ENCODE measurements around the gene SP4. TPM values are rescaled to one million over a fixed set of nuclear protein-coding genes. Genes with fewer than 3 reads are reported as not detected.

The SP4 gene
- total RNA-seq, 4 donors from 2014 or later: 2.6 to 7.3 (median 6.2) TPM

GRCh38 chr7:21547501-21547900, 119.6 kb downstream of the SP4 start:
- no peak overlapping the region for H3K27ac ChIP-seq
- TF ChIP-seq CTCF (IDR thresholded peaks at IDR 0.05) (no peak), POLR2AphosphoS5 (IDR thresholded peaks at IDR 0.05) (no peak), POLR2A (IDR thresholded peaks at IDR 0.05) (no peak)
- H3K4me3 ChIP-seq: no peak overlapping the region
- no peaks in the 10 kb centered on the region for H3K36me3 ChIP-seq
- 53 to 65% methylated on average over 3 of the region's 3 CpGs for WGBS, 2 donors (ENCODE audit: low coverage in 1 of 2)
- peaks cover 49% of the 10 kb centered on the region for H3K27me3 ChIP-seq
- in situ Hi-C loops (cut with MboI; ENCODE audit: low pct_ligation_motif_present in 1 of 4, low pct_unique_long_range_greater_than_20kb in 1 of 4, low sequenced_read_pairs in 3 of 4): no loop called here
- no peak for DNase-seq
- intact Hi-C loops (cut with DNase I; ENCODE audit: low total_unique reads): no loop called here
- peaks cover 0 to 20% (median 12%) of the 10 kb centered on the region in 4 donors for H3K4me1 ChIP-seq
- H3K9me3 ChIP-seq: no peaks in the 10 kb centered on the region

GRCh38 chr7:21548491-21548890, 120.6 kb downstream of the SP4 start:
- Histone ChIP-seq H3K9me3 (no peaks in the 10 kb centered on the region), H3K4me1 (peaks cover 0 to 10% (median 5%) of the 10 kb centered on the region in 4 donors), H3K27me3 (peaks cover 39% of the 10 kb centered on the region), H3K27ac (no peak overlapping the region), H3K36me3 (no peaks in the 10 kb centered on the region), H3K4me3 (no peak overlapping the region)
- TF ChIP-seq EP300 (IDR thresholded peaks at IDR 0.05; ENCODE audit: low read depth) (no peak), POLR2A (IDR thresholded peaks at IDR 0.05) (no peak)
- 81 to 84% methylated on average over 3 of the region's 3 CpGs for WGBS, 2 donors (ENCODE audit: low coverage in 1 of 2)
- DNase-seq: no peak
- intact Hi-C loops (cut with DNase I; ENCODE audit: low total_unique reads): no loop called here
- in situ Hi-C loops (cut with MboI; ENCODE audit: low pct_ligation_motif_present in 1 of 4, low pct_unique_long_range_greater_than_20kb in 1 of 4, low sequenced_read_pairs in 3 of 4): no loop called here

GRCh38 chr7:21550076-21550475, 122.2 kb downstream of the SP4 start:
- TF ChIP-seq POLR2A (IDR thresholded peaks at IDR 0.05): no peak
- no peak for TF ChIP-seq EP300 (IDR thresholded peaks at IDR 0.05; ENCODE audit: low read depth)
- no peak for TF ChIP-seq POLR2AphosphoS5 (IDR thresholded peaks at IDR 0.05)
- no peak for TF ChIP-seq CTCF (IDR thresholded peaks at IDR 0.05)
- intact Hi-C loops (cut with DNase I; ENCODE audit: low total_unique reads) (no loop called here), in situ Hi-C loops (cut with MboI; ENCODE audit: low pct_ligation_motif_present in 1 of 4, low pct_unique_long_range_greater_than_20kb in 1 of 4, low sequenced_read_pairs in 3 of 4) (no loop called here)
- no peak for DNase-seq
- H3K27ac ChIP-seq: no peak overlapping the region
- peaks cover 24% of the 10 kb centered on the region for H3K27me3 ChIP-seq
- no peak overlapping the region for H3K4me3 ChIP-seq
- H3K36me3 ChIP-seq: no peaks in the 10 kb centered on the region
- 81 to 85% methylated on average over 2 to 3 of the region's 3 CpGs for WGBS, 2 donors (ENCODE audit: low coverage in 1 of 2)
- H3K4me1 ChIP-seq: no peaks in the 10 kb centered on the region
- H3K9me3 ChIP-seq: no peaks in the 10 kb centered on the region

- Histone ChIP-seq H3K4me1 (no peaks in the 10 kb centered on the region), H3K4me3 (no peak overlapping the region), H3K27ac (no peak overlapping the region), H3K36me3 (no peaks in the 10 kb centered on the region), H3K27me3 (peaks cover 15% of the 10 kb centered on the region), H3K9me3 (no peaks in the 10 kb centered on the region)
- TF ChIP-seq POLR2A (IDR thresholded peaks at IDR 0.05) (no peak), EP300 (IDR thresholded peaks at IDR 0.05; ENCODE audit: low read depth) (no peak), CTCF (IDR thresholded peaks at IDR 0.05) (no peak), POLR2AphosphoS5 (IDR thresholded peaks at IDR 0.05) (no peak)
- DNase-seq: no peak
- WGBS, 2 donors (ENCODE audit: low coverage in 1 of 2): 61 to 62% methylated on average over 6 of the region's 6 CpGs
- in situ Hi-C loops (cut with MboI; ENCODE audit: low pct_ligation_motif_present in 1 of 4, low pct_unique_long_range_greater_than_20kb in 1 of 4, low sequenced_read_pairs in 3 of 4): no loop called here
- intact Hi-C loops (cut with DNase I; ENCODE audit: low total_unique reads): no loop called here
These were observed 123.1 kb downstream of the SP4 start for GRCh38 chr7:21550821-21551531.

GRCh38 chr7:21562385-21562784, 134.5 kb downstream of the SP4 start:
- H3K4me3 ChIP-seq: no peak overlapping the region
- H3K36me3 ChIP-seq: no peaks in the 10 kb centered on the region
- intact Hi-C loops (cut with DNase I; ENCODE audit: low total_unique reads): no loop called here
- H3K27ac ChIP-seq: no peak overlapping the region
- H3K4me1 ChIP-seq: no peaks in the 10 kb centered on the region
- no peaks in the 10 kb centered on the region for H3K9me3 ChIP-seq
- in situ Hi-C loops (cut with MboI; ENCODE audit: low pct_ligation_motif_present in 1 of 4, low pct_unique_long_range_greater_than_20kb in 1 of 4, low sequenced_read_pairs in 3 of 4): no loop called here
- WGBS, 2 donors (ENCODE audit: low coverage in 1 of 2): 82 to 100% methylated on average over 1 of the region's 1 CpG
- TF ChIP-seq POLR2AphosphoS5 (IDR thresholded peaks at IDR 0.05) (no peak), POLR2A (IDR thresholded peaks at IDR 0.05) (no peak), EP300 (IDR thresholded peaks at IDR 0.05; ENCODE audit: low read depth) (no peak), CTCF (IDR thresholded peaks at IDR 0.05) (no peak)
- no peaks in the 10 kb centered on the region for H3K27me3 ChIP-seq
- DNase-seq: no peak

Measured in transverse colon (tissue), 4 donors.